NCI-H460 (cell line): ENCODE measurements around the gene TRIM9. TPM values are rescaled to one million over a fixed set of nuclear protein-coding genes. Genes with fewer than 3 reads are reported as not detected.
A peak's percentile ranks its signal among the peaks of the same experiment; 100 is the strongest.
"Not testable (repeated sequence)": the region's sequence is repeated elsewhere in the genome, so short reads cannot be mapped to it uniquely, and the experiment has no call there.

Experiments used
- DNase-seq: peaks from one replicate; pipeline ENCODE4 v3.0.0-alpha.2; 2016; ENCODE audit warnings: low read depth; ENCODE audit errors: extremely low read depth
- total RNA-seq: library from RNA; depleted of rRNA; stranded (reverse); fragments of >200 nt; shearing (Covaris generic); gene quantifications from 2 replicates; pipeline ENCODE4 v1.2.3, GENCODE V29; 2014

TRIM9 gene
- total RNA-seq, 1 experiment from 2014 or later = 0.07 TPM

DNA sequence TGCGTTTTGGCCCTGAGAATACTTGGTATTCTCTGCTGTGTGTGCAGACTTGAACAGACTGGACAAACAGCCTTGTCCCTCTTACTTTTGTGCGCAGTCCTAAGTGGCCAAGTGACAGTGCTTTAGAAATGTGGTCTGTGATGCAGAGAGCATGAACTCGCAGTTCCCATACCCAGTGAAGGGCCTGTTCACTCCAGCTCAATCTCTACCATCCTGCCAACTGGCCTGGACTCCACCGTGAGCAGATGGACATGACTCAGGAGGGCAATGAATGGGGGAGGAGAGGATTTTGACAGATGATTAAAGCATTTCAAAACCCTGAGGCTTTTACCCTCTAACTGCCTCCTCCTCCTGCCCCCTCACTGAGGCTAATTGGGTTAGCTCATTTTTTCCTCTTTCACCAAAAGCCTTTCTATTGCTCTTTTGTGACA is 88.1 kb downstream of the TRIM9 start:
- DNase-seq = no peak

DNA sequence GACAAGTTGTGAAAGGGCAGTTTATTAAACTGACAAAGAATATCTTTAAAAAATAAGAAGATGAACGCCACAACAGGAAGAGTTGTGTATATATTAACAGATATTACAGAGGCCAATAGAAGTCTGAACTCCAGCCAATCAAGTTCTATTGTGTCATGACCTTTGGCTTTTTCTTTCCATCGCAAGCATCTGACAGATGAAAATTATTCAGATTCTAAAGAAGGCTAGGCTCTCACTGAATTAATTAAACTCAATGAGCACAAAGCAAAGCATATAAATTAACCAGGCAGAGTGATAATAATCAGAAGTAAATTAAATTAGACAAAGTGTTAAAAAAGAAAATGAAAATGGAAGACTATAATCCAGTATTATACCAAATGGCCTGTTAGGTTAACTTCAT is 88.6 kb downstream of the TRIM9 start:
- DNase-seq = no peak

DNA sequence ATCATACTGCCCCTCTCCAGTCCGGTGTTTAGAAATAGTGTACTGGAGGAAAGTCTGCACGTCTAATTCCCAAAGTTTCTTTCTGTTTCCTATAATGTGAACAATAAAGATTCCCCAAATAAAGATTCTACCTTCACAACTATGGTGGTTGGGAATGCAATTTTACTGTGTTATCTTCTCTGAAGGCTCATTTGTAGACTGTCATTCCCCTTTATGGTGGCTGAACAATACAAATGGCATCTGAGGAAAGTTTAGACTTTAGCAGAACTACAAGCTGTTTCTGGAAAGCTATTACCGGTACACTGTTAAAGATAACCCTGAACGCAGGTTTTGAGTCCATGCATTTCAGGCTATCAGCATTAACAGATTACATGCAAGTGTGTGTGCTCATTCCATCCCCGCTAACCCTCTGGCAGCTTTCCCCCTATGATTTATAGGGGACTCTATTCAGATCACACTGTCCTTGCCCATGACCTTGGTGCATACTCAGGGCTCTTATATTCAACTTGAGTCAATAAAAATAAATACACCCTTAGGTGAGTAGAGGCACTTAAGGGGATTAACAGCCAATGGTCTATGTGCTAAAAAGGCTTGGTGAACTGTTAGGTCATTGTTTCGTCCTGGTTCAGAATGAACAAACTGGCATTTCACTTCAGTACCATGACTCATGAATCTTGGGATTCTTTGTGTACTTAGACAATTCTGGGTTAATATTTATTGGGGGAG is 89.9 kb downstream of the TRIM9 start:
- peak; percentile 49 for DNase-seq

DNA sequence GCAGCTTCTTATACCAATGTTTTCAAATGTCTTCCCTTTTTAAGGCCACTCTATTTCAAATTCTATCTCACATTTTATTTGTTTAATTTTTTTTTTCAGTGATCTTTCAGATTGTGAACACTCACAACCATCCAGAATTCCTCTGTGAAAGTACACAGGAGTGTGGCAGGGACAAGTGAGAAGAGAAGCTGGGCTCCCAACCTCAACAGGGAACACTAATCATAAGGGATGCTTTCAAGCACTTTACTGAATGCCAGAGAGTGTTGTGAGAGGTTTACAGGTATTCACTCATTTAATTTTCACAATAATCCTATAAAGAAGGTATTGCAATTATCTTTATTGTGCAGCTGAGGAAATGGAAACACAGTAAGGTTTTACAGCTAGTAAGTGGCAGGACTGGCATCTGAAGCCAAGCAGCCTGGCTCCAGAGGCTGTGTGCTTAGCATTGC is 90.5 kb downstream of the TRIM9 start:
- peak; percentile 78 for DNase-seq

DNA sequence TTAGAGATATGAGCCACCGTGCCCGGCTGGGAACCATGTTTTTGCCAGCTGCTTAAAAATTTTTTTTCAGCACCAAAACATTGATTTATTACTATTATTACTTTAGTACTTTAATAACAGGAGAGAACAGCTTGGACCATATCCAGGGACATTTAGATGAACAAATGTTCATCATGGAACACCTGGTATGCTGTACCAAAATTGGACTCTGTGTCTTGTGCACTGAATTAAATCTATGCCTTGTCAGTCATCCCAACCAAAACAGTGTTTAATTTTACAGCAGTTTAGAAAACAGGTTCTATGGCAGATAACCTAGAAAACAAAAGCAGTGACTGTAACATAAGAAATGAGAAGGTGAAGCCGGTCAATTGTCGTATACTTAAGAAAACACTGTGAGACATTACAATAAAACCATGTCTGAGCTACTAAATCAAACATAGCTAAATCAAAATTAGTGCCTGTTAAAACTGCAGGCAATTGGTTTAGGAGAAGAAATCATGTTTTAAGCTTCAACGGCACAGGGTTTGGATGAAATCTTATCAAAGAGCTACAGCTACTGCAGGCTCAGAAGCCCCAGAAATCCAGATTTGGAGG is 92.4 kb downstream of the TRIM9 start:
- DNase-seq = no peak

DNA sequence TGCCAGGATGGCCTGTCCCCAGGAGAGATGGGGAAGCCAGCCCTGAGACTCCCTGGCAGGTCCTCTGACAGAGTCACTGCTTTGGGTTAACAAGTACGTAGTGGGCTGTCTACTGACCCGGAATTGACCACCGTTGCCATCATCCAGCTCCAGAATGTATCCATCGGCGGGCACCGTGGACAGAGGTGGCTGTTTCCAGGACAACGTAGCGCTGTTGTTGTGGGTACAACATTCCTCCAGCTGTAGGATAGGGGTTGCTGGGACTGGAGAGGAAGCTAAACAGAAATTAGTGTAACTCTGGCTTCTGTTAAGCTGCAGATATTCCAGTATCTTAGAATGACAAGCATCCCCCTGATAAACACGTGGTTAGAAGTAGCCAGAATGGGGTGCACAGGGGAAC is 94.3 kb downstream of the TRIM9 start:
- no peak for DNase-seq

DNA sequence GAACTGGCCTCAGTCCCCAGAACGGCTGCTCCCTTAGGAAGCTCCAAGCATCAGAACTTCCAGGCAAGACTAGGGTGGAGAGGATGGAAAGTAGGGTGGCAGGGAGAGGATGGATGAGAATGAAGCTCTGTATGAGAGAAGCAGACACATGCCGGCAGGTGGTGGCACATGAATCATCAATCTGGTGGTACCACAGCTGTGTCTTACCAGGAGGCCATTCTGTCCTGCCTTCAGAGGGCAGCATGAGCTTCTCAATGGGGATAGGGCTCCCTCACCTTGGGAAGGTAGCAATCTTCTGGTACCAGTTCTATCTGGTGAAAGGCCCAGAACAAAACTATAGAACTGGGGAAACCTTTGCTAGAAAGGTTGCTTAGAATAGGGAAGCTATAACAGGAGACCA is 95.2 kb downstream of the TRIM9 start:
- DNase-seq = no peak

DNA sequence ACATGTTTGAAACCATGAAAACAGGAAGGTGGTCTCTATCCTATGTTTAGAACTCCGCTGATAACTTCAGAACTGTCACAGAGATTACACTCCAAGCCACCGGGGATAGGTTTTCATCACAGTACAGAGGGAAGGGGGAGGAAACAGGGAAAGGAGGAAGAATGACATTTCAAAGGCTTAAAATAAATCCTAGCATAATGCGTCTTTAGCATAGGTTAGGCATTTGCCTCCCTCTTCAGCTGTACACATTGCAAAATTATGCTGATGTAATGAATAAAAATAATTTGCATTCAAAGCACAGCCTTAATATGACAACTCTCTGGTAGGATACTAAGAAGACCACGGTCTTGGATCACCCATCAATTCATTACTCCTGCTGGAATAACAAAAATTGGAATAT is 96.3 kb downstream of the TRIM9 start:
- DNase-seq = no peak

DNA sequence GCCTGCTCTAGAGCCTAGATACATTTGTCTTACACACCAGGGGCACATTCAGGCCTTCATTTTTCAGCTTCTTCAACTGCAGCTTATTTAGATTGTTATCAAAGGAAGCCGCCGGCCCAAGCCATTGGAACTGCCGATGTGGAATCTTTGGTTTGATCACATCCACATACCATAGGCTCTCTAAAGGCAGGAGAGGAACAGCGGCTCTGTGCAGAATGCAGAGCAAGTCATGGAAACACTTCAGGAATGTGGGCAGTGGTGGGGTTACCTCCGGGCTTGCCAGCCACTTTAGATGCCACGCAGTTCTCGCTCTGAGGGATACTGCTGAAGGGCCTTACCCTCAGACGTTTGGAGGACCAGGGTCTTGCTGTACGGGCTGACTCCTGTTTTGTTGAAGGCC is 97.2 kb downstream of the TRIM9 start:
- DNase-seq = no peak

DNA sequence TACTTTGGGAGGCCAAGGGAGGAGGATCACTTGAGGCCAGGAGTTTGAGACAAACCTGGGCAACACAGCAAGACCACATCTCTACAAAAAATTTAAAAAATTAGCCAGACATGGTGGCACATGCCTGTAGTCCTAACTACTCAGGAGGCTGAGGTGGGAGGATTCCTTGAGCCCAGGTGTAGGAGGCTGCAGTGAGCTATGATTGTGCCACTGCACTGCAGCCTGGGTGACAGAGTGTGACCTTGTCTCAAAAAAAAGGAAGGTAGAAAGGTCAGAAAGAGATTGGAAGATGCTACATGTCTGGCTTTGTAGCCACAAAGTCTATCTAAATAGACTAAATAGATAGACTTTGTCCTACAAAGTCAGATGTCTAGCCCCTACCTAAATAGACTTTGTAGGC is 100.7 kb downstream of the TRIM9 start:
- not testable (repeated sequence) for DNase-seq

DNA sequence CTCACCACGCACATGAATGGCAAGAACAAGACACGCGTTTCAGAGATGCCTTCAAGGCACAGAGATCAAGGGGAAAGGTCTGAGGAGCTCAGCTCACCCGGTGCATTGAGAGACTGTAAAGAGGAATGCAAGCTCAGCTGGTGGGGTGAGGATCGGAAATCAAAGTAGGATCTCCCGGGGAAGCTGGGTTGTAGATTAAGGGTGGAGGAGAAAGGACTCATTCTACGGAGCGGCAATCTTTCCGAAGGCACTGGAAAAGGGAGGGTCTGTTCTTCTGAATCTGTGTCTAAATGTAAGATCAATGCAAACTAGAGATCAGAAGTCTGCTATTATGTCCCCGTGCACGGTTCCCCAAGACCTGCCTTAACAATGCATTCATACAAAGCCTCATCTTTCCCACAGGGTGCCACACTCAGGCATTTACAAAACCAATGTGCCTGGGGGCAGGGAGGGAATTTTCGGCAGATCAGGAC is 109.0 kb downstream of the TRIM9 start:
- DNase-seq = no peak

DNA sequence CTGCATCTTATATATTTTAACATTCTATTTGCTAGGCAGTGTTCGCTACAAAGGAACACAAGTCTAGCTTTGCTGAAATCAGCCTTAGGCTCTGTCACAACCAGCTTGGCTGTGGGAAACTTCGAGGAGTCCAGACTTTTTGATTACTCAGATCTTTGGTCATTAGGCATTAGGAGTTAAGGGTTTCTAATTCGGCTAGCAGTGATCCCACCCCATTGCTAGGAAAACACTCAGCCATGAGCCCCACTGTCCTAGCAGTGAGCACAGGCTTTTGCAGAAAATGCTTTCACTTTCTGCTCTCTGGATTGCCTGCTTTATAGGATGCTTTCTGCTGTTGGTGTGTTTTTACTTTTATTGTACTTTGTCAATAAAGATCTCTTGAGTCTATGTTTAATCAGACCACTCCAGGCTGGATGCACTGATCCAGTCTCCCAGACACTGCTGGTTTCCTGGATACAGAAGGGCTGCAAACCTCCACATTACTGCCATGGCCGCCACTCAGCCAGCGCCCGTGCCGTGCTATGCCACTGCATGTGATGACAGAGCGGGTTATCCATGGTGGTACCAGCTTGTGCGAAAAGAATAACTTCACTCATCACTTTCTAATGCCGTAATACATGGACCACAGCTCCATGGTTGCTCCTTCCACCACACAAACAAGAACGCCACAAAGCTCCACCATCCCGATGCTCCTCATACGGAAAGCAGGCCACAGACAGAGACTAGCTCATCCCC is 109.6 kb downstream of the TRIM9 start:
- DNase-seq = no peak

DNA sequence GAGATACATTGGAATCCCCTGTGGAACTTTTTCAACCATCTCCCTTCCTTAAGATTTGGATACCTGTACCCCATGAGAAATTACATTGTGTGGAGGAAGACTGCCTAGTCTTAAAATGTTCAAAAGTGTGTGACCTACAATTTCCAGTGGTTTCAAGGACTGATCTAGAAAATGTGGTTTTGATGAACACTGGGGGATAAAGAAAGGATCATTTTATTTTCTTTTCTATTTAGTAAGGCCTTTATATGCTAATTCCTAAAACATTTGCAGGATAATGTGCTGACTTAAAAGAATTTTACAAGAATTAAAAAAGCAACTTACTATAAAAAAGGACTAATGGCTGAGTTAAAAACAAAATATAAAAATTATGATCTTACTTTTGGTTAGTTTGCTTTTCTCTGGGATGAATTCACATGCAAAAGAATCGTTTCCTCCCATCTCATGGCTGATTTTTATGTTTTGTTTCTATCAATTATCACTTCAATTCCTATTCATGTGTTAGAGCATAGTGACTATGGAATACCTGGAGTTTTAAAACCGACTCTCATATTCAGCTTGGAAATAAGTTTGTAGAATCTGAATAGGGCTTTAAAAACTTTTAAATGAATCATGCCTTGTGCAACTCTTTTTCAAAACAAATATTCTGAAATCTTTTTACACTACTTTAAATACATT is 110.7 kb downstream of the TRIM9 start:
- DNase-seq = no peak

DNA sequence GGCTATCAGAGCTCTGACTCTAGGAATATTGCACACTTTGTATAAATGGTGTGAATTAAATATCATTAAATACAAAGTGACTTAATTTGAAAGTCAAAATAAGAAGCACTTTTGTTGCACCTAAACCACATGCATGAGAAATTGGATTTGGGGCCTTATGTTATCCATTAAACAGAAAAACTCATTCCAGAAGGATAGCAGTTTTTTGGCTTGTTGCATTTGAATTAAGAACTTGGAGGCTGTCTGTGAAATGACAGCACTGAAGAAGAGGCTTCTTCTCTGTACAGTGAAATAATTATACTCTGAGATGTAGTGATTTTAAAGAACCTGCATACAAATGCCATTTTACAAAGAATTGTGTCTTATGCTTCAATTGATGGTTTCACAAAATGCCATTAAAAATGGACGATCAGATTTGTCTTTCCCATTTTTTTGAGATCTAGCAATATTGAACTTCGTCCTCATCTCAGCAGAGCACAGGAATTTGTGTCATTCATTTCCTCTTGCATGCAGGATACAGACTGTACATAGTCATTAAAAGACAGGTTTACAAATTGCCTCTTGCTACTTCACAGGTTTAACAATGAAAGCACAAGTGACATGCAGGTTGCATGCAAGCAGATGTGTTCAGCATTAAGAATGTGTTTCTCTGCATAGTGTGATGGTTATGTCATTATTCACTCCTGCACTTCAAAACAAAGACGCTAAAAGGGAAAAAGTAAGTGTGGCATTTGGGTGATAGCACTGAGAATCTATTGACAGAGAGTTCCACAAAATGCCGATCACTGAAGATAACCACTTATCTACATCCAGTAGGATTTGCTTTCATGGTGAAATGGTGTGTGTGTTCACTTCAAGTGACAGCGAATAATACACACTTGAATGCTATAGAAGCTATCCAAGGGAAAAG is 114.7 kb downstream of the TRIM9 start:
- no peak for DNase-seq

DNA sequence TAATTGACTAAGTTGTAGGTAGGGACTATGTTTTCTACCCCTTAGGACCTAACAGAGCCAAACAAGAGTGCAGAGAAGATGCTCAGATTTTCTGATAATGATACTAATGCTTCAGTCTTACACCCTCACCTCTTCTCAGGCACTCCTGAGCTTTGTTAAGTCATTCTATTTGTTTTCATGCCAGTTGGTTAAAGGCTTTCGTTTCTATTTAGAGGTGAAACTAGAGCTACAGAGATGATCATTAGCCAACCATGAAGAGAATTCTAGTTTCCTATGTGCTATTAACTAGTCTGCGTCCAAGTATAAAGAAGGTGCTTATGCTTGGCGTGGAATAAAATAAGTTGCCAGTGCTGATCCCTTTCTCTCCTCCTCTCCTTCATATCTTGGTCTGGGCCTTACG is 116.0 kb downstream of the TRIM9 start:
- DNase-seq = no peak

DNA sequence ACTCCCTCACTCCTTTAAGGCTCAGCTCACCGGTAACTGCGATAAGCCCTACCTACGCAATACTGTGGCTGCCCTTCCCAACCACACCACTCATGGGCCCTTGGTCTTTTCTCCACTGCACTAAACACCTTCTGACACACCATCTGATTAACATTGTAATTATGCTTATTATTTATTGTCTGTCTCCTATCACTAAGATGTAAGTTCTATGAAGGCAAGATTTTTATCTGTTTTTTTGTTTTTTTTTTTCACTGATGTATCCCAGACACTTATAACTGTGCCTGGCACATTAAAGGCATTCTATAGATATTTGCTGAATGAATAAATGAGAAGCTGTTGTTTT is 116.4 kb downstream of the TRIM9 start:
- no peak for DNase-seq

DNA sequence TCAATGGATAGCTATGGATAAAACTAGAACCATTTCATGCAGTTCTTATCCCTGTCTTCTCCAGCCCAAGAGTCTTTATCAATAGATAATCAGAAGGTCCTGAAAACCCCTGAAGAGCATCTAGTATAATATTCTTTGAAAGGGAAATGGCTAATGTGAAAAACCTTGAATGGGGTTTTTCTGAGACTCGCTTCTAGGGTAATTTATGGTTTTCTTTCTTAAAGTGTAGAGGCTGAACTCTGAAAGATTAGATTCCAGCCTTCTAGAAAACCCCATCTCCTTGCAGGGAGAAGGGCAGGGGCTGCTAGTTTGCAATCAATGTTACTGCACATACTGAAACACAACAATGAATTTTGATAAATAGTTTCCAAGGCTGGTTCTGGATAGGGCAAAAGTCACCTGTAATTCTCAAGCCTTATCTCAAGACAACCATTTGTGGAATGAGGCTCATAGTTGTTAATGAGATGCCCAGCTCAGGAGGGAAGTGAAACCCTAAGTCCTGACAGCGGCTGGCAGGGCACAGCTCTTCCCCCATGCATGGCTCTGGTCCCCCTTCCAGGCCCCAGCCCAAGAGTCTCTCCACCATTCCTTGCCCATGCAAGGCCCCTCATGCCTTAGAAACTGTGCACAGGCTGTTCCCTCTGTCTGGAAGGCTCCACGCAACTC is 116.9 kb downstream of the TRIM9 start:
- DNase-seq = no peak

DNA sequence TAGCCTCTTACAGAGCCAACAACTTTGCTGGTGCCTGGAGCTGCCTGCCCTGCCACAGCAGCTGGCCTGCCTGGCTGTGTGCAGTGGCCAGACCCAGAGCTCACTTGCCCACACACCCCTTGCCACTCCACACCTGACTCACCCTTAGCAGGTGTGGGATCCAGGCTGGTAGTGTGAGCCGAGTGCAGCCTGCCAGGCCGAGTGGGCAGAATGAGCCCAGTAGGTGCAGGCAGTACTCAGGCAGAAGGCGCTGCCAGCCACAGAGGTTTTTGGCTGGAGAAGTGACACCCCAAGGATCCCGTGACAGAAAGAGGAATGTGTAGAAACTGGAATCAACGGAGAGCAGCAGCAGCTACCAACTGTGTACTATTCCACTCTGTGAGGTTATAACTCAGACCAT is 120.8 kb downstream of the TRIM9 start:
- DNase-seq = no peak

DNA sequence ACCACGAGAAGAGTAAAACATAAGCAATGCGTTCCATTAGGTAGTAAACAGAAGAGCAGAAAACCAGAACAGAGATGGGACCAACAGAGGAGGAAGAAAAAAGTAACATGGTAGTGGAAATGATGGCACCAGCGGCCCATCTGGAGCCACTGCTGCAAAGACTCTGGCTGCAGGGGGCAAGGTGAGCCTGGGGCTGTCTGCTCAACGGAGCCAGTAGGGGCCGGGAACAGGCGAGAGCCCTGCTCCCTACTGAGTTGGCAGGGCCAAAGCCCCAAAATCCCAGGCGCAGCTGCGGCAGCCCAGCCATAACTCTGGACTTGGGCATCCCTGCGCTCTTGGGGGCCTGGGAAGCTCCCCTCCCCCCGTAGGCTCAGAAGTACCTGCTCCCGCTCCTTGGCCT is 122.2 kb downstream of the TRIM9 start:
- DNase-seq = no peak
